Measurements from ENCODE around the gene IFFO2.

Gene IFFO2

DNA sequence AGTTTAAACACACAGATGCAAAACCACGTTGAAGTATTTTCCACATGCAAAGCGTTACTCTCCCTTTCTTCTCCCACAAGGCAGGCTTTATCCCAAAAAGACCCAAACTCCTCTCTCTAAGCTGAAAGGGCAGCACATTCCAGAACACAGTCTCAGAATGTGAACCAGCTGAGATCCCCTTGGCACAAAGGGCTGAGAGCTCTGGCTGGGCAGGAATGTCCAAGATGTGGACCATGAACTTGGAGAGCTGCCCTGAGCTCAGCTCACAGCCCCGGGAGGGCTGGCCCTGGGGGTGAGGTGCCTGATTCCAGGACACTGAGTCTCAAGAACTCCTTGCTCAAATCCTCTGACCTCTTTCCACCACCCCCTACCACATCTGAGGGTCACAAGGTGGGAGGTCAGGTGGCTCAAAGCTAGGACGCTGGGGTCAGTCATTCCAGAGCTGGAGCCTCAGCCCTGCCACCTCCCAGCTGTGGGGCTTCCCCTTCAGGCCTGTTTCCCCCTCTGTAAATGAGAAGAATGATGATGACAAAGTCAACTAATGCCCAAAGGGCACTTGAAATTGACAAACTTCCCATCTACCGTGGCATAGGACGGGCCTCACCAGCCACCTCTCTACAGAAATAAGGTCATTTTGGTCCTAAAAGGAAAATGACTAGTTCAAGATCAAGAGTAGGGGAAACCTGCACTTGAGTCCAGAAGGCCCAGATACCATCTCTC lies 65.6 kb downstream of the IFFO2 start:
- no peak for DNase-seq

- no peak for DNase-seq
These were observed 70.5 kb downstream of the IFFO2 start for GRCh38 chr1:18886003-18886335.

GRCh38 chr1:18885311-18886002 lies 71.0 kb downstream of the IFFO2 start:
- DNase-seq, result no peak

- no peak for DNase-seq
These were observed 71.7 kb downstream of the IFFO2 start for GRCh38 chr1:18884727-18885126.

DNA sequence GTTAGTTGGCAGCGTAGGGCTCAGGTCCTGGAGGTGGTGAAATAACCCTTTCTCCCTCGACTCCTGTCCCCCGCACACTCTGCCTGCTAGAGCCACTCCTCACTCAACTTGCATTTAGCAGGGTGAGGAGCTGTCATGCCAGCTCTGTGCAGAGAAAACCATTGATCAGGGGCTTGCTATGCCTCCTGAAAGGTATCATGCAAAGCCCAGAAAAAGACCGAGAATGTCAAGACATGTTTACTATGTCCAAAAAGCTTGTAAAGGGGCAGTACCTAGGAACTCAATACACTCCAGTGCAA lies 72.1 kb downstream of the IFFO2 start:
- no peak for DNase-seq

DNA sequence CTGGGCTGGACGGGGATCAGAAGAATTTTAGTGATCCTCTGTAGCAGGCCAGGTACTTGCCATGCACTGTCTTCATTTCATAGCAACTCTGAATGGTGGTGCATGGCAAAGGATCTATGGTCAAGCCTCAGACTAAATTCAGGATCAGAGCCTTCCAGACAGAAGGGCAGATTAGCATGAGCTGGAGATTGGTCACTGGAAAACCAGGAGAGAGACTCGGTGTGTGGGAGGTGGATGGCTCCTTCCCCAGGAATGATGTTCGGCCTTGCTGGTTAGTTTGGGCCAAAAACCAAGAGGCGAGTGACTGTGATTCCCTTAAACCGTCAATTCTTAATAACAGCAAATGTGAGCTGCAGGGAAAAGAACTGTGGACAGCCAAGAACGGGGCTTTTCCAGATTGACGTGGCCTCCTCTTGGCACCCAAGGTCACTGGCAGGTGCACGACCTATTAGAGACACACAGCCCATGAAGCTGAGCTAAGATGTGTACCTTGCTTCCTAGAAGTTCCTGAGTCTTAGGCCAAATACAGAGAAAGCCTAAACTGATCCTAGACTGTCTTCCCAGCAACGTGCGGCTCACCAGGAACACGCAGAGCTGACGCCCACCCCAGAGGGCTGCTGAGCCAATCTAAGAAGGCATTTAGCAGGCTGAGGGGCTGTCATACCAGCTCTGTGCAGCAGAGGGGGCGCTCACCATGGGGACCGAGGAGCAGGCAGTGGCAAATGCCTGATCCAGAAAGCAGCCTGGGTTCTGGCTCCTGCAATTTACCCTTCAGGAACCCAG lies 72.6 kb downstream of the IFFO2 start:
- DNase-seq, result peak; percentile 77

DNA sequence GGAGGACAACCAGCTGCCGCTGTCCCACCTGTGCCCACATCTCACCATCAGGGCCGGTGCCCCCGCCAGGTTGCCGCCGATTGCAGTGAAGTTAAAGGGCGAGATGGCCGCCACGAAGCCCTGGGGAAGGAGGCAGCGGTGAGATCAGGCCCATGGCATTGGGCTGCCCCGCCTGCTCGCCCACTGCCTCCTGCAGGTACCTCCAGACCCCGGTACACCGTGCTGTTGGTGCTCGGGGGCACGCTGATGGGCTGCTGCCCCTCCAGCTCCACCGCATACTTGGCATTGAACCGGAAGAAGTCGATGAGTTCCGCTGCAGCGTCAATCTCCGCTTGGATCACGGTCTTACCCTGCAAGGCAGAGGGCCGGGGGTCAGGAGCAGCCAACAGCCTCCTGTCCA lies 73.4 kb downstream of the IFFO2 start:
- DNase-seq, result no peak

DNA sequence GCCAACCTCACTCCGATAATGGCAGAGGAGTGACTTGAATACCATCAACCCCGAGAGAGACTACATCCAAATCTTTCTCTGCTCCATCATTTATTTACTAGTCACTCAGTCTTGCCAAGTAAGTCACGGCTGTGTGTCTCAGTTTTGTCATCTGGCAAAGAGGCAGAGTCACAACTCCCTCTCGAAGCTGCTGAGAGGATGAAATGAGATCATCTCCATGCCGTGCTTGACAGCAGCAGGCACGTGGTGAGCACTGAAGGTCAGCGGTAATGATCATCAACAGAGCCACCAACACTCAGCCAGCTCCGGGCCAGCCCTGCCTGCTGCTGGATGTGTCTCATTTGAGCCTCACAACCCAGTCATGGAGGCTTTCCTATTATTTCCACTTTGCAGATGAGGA lies 74.0 kb downstream of the IFFO2 start:
- no peak for DNase-seq

DNA sequence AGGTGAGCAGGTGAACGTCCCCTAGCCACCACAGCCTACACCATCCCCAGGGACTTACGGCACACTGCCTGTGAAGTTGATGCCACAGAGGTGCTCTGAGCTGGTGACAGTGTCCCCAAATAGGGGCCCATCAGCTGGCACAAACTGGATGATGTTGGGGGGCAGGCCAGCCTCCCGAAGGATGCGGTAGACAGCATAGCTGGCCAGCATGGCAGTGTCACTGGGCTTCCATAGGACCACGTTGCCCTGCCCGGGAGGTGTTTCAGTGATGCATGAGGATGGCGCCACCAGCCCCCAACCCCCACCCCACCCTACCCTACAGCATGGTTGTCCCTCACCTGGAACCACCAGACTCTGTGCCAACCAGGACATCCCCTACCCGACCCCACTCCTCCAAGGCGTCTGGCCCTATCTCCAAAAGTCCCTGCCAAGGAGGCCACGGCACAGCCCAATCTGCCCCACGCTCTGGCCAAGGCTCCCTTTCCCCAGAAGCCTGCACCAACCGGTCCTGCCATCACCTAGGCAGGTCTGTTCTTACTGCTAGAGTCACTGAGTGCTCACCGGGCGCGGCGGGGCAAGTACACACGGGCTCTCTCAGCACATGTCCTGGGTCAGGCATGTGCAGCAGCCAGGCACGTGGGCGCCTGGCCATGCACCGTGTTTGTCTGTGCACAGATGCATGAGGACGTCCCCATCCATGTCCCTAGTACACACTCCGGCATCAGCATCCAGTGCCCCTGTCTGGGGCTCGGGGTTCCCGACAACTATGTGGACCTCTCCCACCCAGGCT lies 74.6 kb downstream of the IFFO2 start:
- DNase-seq, result no peak

- DNase-seq, result no peak
These were observed 75.3 kb downstream of the IFFO2 start for GRCh38 chr1:18881164-18881563.

GRCh38 chr1:18880585-18880984 lies 75.9 kb downstream of the IFFO2 start:
- no peak for DNase-seq

DNA sequence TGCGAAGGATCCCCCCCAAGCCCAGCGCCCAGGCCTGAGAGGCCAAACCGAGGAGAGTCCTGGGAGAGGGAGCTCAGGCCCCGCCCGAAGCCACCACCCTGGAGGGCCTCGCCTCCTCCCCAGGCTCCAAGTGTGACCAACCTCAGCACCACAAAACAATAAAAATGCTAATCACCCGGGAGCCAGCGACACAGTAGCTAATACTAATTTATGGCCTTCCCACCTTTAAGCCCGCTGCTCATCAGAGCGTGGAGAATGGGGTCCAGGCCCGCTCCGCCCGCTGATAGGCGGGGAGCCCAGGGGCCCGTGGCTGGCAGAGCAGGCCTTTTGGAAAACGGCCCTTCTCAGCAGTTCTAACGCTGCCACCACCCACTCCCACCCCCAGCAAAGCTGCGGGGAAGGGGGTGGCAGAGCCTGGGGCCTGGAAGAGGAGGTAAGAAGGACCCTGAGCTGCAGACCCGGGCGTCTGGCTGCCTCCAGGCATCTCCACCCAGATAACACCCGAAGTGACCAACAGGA lies 76.6 kb downstream of the IFFO2 start:
- no peak for DNase-seq

DNA sequence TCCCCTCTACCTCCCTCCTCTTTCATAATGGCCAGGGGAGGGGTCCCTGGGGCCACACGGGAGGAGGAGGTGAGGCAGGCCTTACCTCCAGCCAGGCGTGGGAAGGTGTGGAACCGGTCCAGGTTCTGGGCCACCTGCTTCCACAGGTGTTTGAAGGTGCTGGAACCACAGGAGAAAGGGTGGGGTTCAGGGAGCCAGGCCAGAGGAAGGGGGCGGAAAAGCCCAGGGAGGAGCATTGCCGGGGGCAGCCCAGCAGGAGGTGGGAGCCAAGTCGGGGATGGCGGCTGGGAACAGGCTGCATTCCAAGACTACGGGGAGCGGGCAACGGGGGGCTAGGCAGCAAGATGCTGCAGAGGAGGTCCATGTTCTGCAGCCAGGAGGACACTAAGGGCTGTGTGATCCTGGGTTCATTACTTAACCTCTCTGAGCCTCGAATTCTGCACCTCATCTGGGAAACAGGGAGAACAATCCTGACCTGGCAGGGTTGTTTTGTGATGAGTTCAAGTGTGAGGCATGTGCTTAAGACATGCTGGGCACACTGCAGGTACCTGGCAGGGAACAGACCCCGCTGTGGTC lies 77.2 kb downstream of the IFFO2 start:
- DNase-seq, result no peak

DNA sequence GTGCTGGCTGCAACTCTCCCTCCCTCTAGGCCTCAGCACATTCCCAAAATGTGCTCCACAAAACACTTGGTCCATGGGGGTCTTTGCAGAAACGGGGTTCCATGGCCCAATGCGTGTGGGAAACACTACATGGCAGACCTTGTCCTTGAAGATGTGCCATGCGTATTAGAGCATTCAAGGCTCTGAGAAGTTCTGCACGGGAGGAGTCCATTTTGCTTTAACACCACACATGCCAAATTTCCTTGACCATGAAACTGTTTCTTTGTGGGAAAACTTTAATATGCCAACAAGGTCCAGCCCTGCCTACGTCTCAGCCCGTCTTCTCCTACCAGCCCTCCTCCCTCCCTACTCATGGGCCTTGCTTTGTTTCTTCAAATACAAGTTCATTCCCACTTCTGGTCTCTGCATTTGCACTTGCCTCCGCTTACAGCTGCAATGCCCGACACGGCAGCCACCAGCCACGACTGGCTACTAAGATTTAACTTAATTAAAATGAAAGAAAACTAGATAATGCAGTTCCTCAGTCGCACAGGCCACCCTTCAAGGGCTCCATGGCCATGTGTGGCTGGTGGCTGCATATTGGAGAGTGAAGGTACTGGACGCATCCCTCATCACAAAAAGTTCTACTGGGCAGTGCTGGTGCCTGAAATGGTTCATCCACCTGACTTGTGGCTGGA lies 77.8 kb downstream of the IFFO2 start:
- DNase-seq, result no peak

DNA sequence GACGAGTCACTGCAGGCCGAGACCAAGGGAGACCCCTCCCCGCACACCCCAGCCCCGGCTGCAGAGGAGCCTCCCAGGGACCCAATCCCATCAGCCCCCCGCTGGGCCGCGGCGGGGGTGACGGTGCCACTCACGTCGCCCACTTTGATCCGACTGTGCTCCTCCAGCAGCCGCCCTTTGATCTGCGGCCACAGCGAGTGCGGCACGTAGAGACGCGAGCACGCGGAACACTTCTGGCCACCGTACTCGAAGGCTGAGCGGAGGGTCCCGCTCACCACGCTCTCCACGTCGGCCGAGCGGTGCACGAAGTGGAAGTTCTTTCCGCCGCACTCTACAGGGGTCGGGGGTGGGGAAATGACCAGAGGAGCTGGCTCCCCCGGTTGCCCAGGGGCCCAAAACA lies 79.2 kb downstream of the IFFO2 start:
- no peak for DNase-seq

GRCh38 chr1:18876210-18876609 lies 80.3 kb downstream of the IFFO2 start:
- DNase-seq, result no peak

DNA sequence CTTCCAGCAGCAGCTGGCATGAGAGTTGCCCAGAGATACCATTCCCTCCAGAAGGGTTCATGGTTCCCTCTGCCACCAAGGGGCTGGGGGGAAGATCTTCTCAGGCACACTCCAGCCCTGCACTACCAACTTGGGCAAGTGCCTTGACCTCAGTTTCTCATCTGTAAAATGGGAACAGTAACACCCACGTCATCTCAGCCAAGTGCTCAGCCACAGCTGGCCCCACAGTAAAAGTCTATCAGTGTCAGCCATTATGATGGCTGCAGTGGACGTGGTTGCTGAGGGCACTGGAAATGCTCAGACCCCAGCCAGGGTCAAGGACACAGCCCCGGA lies 80.7 kb downstream of the IFFO2 start:
- no peak for DNase-seq

GRCh38 chr1:18875107-18875795 lies 81.2 kb downstream of the IFFO2 start:
- peak; percentile 83 for DNase-seq

- no peak for DNase-seq
These were observed 81.9 kb downstream of the IFFO2 start for GRCh38 chr1:18874600-18874999.

DNA sequence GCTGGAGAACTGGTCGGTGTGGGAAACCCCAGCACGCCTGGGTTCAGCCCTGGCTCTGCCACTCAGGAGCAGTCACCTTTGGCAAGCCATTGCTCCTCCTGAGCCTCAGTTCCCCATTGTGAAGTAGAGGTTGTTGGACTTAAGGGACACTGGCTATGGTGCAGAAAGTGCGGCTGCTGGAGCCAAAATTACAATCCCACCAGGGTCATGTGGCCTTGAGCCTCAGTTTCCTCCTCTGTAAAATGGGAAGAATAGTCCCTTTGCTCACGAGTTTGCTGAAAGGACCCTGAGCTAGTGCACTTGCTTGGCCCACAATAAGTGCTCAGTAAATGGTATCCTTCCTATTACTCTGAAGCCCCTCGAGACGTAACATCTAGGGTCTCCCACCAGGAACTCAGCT lies 82.4 kb downstream of the IFFO2 start:
- no peak for DNase-seq

DNA sequence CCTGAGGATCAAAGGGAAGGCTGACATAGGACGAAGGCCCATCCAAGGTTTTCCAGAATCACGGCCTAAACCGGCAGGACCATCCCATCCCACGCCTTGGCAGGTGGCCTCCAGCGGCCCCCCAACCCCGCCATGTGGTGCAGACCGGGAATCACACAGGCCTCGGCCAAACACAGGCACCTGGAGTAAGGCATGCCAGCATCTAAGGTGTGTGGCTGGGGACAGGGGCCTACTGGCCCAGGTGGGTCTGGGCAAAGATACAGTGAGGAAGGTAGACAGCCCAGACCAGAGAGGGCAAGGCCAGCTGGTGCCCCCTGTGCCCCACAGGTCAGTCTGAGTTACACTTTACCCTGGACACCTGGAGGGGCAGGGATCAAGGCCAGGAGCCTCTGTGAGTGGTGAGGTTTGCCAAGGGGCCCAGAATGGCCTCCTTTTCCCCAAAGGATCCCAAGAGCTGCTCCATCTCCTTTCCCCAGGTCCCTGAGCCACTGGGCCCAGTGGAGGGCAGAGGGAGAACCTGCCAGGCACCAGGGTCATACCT lies 84.3 kb downstream of the IFFO2 start:
- no peak for DNase-seq
